H9 (cell line): ENCODE data around the gene APBA2. TPM values are rescaled to one million over a fixed set of nuclear protein-coding genes. Genes with fewer than 3 reads are reported as not detected.

Experiments
- DNase-seq: peaks from one replicate; pipeline ENCODE4 v3.0.0-alpha.2; 2017
- H2AFZ ChIP-seq: one replicate; pipeline ENCODE4 v1.6.1; 2013; ENCODE audit warnings: mild to moderate bottlenecking, low read length, control low read depth, moderate library complexity
- H2AK5ac ChIP-seq: 2 replicates; pipeline ENCODE4 v1.6.1; 2013; ENCODE audit warnings: low read length, control low read depth, mixed read lengths; ENCODE audit not compliant: insufficient read length
- H2BK120ac ChIP-seq: one replicate; pipeline ENCODE4 v1.6.1; 2013; ENCODE audit warnings: low read depth, mild to moderate bottlenecking, low read length, control low read depth, inconsistent platforms; ENCODE audit not compliant: poor library complexity, severe bottlenecking
- H2BK12ac ChIP-seq: 2 replicates; pipeline ENCODE4 v1.6.1; 2013; ENCODE audit warnings: low read length, control low read depth, mixed read lengths, low read depth; ENCODE audit not compliant: insufficient read length
- H2BK15ac ChIP-seq: 2 replicates; pipeline ENCODE4 v1.6.1; 2013; ENCODE audit warnings: low read depth, low read length, control low read depth
- H2BK20ac ChIP-seq: one replicate; pipeline ENCODE4 v1.6.1; 2013; ENCODE audit warnings: low read depth, mild to moderate bottlenecking, low read length, control low read depth, inconsistent platforms; ENCODE audit not compliant: poor library complexity, severe bottlenecking
- H2BK5ac ChIP-seq: 2 replicates; pipeline ENCODE4 v1.6.1; 2013; ENCODE audit warnings: low read length, control low read depth, mixed read lengths; ENCODE audit not compliant: insufficient read length
- H3K14ac ChIP-seq: 2 replicates; pipeline ENCODE4 v1.6.1; 2013; ENCODE audit warnings: low read length, control low read depth; ENCODE audit not compliant: insufficient read depth
- H3K18ac ChIP-seq: 2 replicates; pipeline ENCODE4 v1.6.1; 2013; ENCODE audit warnings: low read depth, mild to moderate bottlenecking, mixed read lengths, low read length, control low read depth; ENCODE audit not compliant: insufficient read length
- H3K23ac ChIP-seq: 2 replicates; pipeline ENCODE4 v1.6.1; 2013; ENCODE audit warnings: low read length, control low read depth, mixed read lengths, low read depth; ENCODE audit not compliant: insufficient read length
- H3K23me2 ChIP-seq: 2 replicates; pipeline ENCODE4 v1.6.1; 2013; ENCODE audit warnings: low read depth, mild to moderate bottlenecking, mixed read lengths, low read length, control low read depth; ENCODE audit not compliant: insufficient read length, poor library complexity, severe bottlenecking
- H3K27ac ChIP-seq: 2 replicates; pipeline ENCODE4 v1.5.1; 2013; ENCODE audit warnings: low read length, control low read depth, mixed read lengths, low read depth; ENCODE audit not compliant: insufficient read length
- H3K27me3 ChIP-seq: 2 replicates; pipeline ENCODE4 v1.6.1; 2013; ENCODE audit warnings: low read length, control low read depth, inconsistent platforms; ENCODE audit not compliant: insufficient read depth
- H3K4ac ChIP-seq: 2 replicates; pipeline ENCODE4 v1.6.1; 2013; ENCODE audit warnings: low read depth, mild to moderate bottlenecking, control low read depth, inconsistent platforms, low read length, moderate library complexity
- H3K4me1 ChIP-seq: 2 replicates; pipeline ENCODE4 v1.6.1; 2013; ENCODE audit warnings: low read length, control low read depth, inconsistent platforms; ENCODE audit not compliant: insufficient read depth
- H3K4me2 ChIP-seq: 2 replicates; pipeline ENCODE4 v1.6.1; 2013; ENCODE audit warnings: low read length, control low read depth, mixed read lengths; ENCODE audit not compliant: insufficient read length, insufficient read depth
- H3K56ac ChIP-seq: 2 replicates; pipeline ENCODE4 v1.6.1; 2013; ENCODE audit warnings: low read depth, mild to moderate bottlenecking, mixed read lengths, low read length, control low read depth; ENCODE audit not compliant: insufficient read length
- H3K79me1 ChIP-seq: 2 replicates; pipeline ENCODE4 v1.6.1; 2013; ENCODE audit warnings: low read depth, mild to moderate bottlenecking, moderate library complexity, low read length, control low read depth, inconsistent platforms; ENCODE audit not compliant: insufficient read depth, poor library complexity, severe bottlenecking
- H3K79me2 ChIP-seq: 2 replicates; pipeline ENCODE4 v1.6.1; 2013; ENCODE audit warnings: low read length, control low read depth, inconsistent platforms; ENCODE audit not compliant: insufficient read depth
- H3K9ac ChIP-seq: 2 replicates; pipeline ENCODE4 v1.6.1; 2013; ENCODE audit warnings: low read length, control low read depth, mixed read lengths; ENCODE audit not compliant: insufficient read length; ENCODE audit errors: extremely low read depth
- H3K9me3 ChIP-seq: one replicate; pipeline ENCODE4 v1.6.1; 2013; ENCODE audit warnings: low read depth, low read length, inconsistent platforms; ENCODE audit not compliant: control insufficient read depth
- H3T11ph ChIP-seq: one replicate; pipeline ENCODE4 v1.6.1; 2013; ENCODE audit warnings: mild to moderate bottlenecking, low read length, control low read depth, inconsistent platforms
- H4K20me1 ChIP-seq: one replicate; pipeline ENCODE4 v1.6.1; 2013; ENCODE audit not compliant: control insufficient read depth, insufficient read length, insufficient read depth
- H4K5ac ChIP-seq: 2 replicates; pipeline ENCODE4 v1.6.1; 2013; ENCODE audit warnings: low read depth, mild to moderate bottlenecking, mixed read lengths, low read length, control low read depth; ENCODE audit not compliant: insufficient read length
- H4K8ac ChIP-seq: replicated peaks from 2 replicates; pipeline ENCODE4 v1.6.1; 2013; ENCODE audit warnings: low read length, control low read depth, mixed read lengths, low read depth; ENCODE audit not compliant: insufficient read length
- H4K91ac ChIP-seq: 2 replicates; pipeline ENCODE4 v1.6.1; 2013; ENCODE audit warnings: low read depth, mild to moderate bottlenecking, moderate library complexity, mixed read lengths, low read length, control low read depth; ENCODE audit not compliant: insufficient read length
- H3K27ac Mint-ChIP-seq, 3 experiments: 2 replicates in 2 of 3; 3 replicates in 1 of 3; pipeline ENCODE4 v1.8.0; 2020 to 2021; ENCODE audit warnings: mixed read lengths in 3 of 3, mild to moderate bottlenecking in 1 of 3, moderate library complexity in 1 of 3
- H3K27me3 Mint-ChIP-seq: 2 replicates; pipeline ENCODE4 v1.8.0; 2021; ENCODE audit warnings: low read depth, mild to moderate bottlenecking, moderate library complexity, mixed read lengths
- H3K36me3 Mint-ChIP-seq, 3 experiments: 2 replicates in 2 of 3; 3 replicates in 1 of 3; pipeline ENCODE4 v1.8.0; 2020 to 2021; ENCODE audit warnings: low read depth in 3 of 3, mixed read lengths in 3 of 3; ENCODE audit not compliant: insufficient read depth in 1 of 3
- H3K4me1 Mint-ChIP-seq, 2 experiments: 2 replicates each; pipeline ENCODE4 v1.8.0; 2020; ENCODE audit warnings: mixed read lengths in 2 of 2
- H3K4me3 Mint-ChIP-seq, 2 experiments: 2 replicates in 1 of 2; 3 replicates in 1 of 2; pipeline ENCODE4 v1.8.0; 2020 to 2021; ENCODE audit warnings: mild to moderate bottlenecking in 2 of 2, mixed read lengths in 2 of 2, moderate library complexity in 1 of 2
- H3K9me3 Mint-ChIP-seq, 2 experiments: 2 replicates in 1 of 2; 3 replicates in 1 of 2; pipeline ENCODE4 v1.8.0; 2020; ENCODE audit warnings: mild to moderate bottlenecking in 2 of 2, mixed read lengths in 2 of 2, moderate library complexity in 1 of 2
- CTCF ChIP-seq: fragments of 200-600 bp; sonication (generic); conservative IDR thresholded peaks from 3 replicates; pipeline ENCODE4 v1.8.0; 2021; ENCODE audit warnings: antibody characterized with exemption, mild to moderate bottlenecking
- WGBS: extraction: QIAGEN DNeasy Blood & Tissue Kit; methylation state at CpG from one replicate; pipeline ENCODE4 v1.1.7; 2013; ENCODE audit warnings: missing lambda C conversion rate, low lambda C conversion rate, mixed read lengths; ENCODE audit not compliant: insufficient read length; ENCODE audit errors: extremely low coverage; 5-methylcytosine and 5-hydroxymethylcytosine counted together
- total RNA-seq: library from RNA; stranded (reverse); gene quantifications from 2 replicates; pipeline ENCODE4 v1.2.1, GENCODE V29; 2021

Gene APBA2
- total RNA-seq, 1 experiment from 2014 or later: 14.3 TPM

DNA sequence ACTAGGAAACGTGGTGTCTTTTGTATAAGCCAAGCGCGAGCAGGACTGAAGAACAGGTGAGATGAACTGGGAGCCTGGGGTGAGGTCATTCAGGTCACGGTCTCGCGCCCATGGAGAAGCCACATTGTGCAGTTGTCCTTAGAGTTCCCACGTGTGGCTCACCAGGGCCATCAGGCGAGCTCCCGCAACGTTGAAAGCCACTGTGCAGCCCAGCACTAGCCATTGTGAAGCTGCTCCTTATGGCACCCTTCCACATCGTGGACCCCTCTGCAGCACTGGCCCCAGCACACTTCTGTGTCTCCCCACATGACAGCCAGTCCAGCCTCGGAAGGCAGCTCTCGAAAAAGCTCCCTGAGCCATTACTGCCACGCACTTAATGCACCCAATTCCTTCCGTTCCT lies 7.6 kb upstream of the APBA2 start:
- H3K4me2 ChIP-seq: no peak overlapping the region
- H2AFZ ChIP-seq: no peak overlapping the region
- H3K4me1 ChIP-seq: no peaks in the 10 kb centered on the region; the same call in 1 of the 2 replicates
- no peak overlapping the region for H3K4me3 Mint-ChIP-seq
- H3K23ac ChIP-seq: no peak overlapping the region
- peaks cover 0 to 1% (median 0%) of the 10 kb centered on the region in 3 experiments; a peak in 1 of 7 replicates for H3K36me3 Mint-ChIP-seq
- no peak overlapping the region for H3K14ac ChIP-seq
- H3K79me2 ChIP-seq: no peaks in the 10 kb centered on the region
- H2BK20ac ChIP-seq: no peak overlapping the region
- no peak overlapping the region for H4K91ac ChIP-seq
- no peaks in the 10 kb centered on the region for H3K23me2 ChIP-seq
- H3K56ac ChIP-seq: no peak overlapping the region
- no peak for DNase-seq
- no peak overlapping the region for H4K8ac ChIP-seq
- no peak overlapping the region for H4K5ac ChIP-seq
- no peaks in the 10 kb centered on the region for H3K27me3 ChIP-seq
- no peak overlapping the region for H3K27ac ChIP-seq
- no peaks in the 10 kb centered on the region for H4K20me1 ChIP-seq
- H3K4ac ChIP-seq: no peak overlapping the region
- H3K9me3 ChIP-seq: no peaks in the 10 kb centered on the region
- H3K4me1 Mint-ChIP-seq: peaks cover 18 to 19% of the 10 kb centered on the region in 2 experiments
- no peak overlapping the region for H3T11ph ChIP-seq
- H2BK15ac ChIP-seq: no peak overlapping the region
- H3K79me1 ChIP-seq: no peaks in the 10 kb centered on the region
- H3K9me3 Mint-ChIP-seq: no peaks in the 10 kb centered on the region; a peak in 1 of 5 replicates
- no peak for TF ChIP-seq CTCF
- no peak overlapping the region for H2BK12ac ChIP-seq
- no peak overlapping the region for H2BK120ac ChIP-seq
- H3K27ac Mint-ChIP-seq: no peak overlapping the region
- H3K18ac ChIP-seq: no peak overlapping the region
- no peak overlapping the region for H2BK5ac ChIP-seq
- no CpG with 5 or more reads among the region's 15 CpGs for WGBS
- H3K27me3 Mint-ChIP-seq: peaks cover 70% of the 10 kb centered on the region
- H3K9ac ChIP-seq: no peak overlapping the region
- H2AK5ac ChIP-seq: no peak overlapping the region
